ENCODE measurements around the gene ECHDC1.

- TF ChIP-seq CTCF (IDR thresholded peaks at IDR 0.05) (no peak), NR1H2 (CRISPR knock-in tag; IDR thresholded peaks at IDR 0.05) (no peak), SP1 (CRISPR knock-in tag; conservative IDR thresholded peaks at IDR 0.05) (no peak), ZBTB21 (CRISPR knock-in tag; IDR thresholded peaks at IDR 0.05; ENCODE audit: borderline replicate concordance) (no peak), ZNF532 (CRISPR knock-in tag; IDR thresholded peaks at IDR 0.05; ENCODE audit: borderline replicate concordance) (no peak), ATF6 (CRISPR knock-in tag; IDR thresholded peaks at IDR 0.05) (no peak), ZNF281 (CRISPR knock-in tag; IDR thresholded peaks at IDR 0.05) (no peak), FOXJ3 (CRISPR knock-in tag; IDR thresholded peaks at IDR 0.05; ENCODE audit: borderline replicate concordance) (no peak), USF1 (CRISPR knock-in tag; IDR thresholded peaks at IDR 0.05) (no peak), TEAD1 (CRISPR knock-in tag; IDR thresholded peaks at IDR 0.05) (no peak), FOXP1 (CRISPR knock-in tag; IDR thresholded peaks at IDR 0.05; ENCODE audit: borderline replicate concordance) (no peak), NR3C1 (CRISPR knock-in tag; conservative IDR thresholded peaks at IDR 0.05; ENCODE audit: low read depth) (no peak), SMAD3 (CRISPR knock-in tag; IDR thresholded peaks at IDR 0.05; ENCODE audit: borderline replicate concordance) (no peak)
These were observed 39.0 kb upstream of the ECHDC1 start for GRCh38 chr6:127382413-127382812.
